ENCODE results near the gene R3HDM2.

DNA sequence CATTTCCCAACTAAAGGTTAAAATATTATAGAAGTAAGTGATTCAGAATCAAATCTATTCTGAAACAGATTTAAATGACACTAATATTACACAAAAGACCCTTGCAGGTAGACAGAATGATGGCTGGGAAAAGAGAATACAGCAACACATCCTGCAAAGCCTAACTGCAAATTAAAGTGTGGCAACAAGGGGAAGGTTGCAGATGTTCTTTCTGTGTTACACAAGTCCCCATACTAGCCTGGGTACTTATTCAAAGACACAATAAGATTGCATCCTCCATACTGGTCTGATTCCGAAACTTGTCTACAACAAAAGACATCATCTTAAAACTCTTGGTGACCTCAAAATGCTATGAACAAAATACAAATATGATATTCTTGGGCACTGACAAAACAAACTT lies 50.5 kb downstream of the R3HDM2 start:
- TF ChIP-seq POLR2A (IDR thresholded peaks at IDR 0.05) (no peak), EP300 (IDR thresholded peaks at IDR 0.05) (no peak)
- TF ChIP-seq, protein P1, sequence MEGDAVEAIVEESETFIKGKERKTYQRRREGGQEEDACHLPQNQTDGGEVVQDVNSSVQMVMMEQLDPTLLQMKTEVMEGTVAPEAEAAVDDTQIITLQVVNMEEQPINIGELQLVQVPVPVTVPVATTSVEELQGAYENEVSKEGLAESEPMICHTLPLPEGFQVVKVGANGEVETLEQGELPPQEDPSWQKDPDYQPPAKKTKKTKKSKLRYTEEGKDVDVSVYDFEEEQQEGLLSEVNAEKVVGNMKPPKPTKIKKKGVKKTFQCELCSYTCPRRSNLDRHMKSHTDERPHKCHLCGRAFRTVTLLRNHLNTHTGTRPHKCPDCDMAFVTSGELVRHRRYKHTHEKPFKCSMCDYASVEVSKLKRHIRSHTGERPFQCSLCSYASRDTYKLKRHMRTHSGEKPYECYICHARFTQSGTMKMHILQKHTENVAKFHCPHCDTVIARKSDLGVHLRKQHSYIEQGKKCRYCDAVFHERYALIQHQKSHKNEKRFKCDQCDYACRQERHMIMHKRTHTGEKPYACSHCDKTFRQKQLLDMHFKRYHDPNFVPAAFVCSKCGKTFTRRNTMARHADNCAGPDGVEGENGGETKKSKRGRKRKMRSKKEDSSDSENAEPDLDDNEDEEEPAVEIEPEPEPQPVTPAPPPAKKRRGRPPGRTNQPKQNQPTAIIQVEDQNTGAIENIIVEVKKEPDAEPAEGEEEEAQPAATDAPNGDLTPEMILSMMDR (IDR thresholded peaks at IDR 0.05): no peak
